Osteocyte (in vitro differentiated cells): ENCODE results near the gene SPDYE1. TPM values are rescaled to one million over a fixed set of nuclear protein-coding genes. Genes with fewer than 3 reads are reported as not detected.

Source experiments
- DNase-seq: peaks from one replicate; pipeline ENCODE4 v3.0.0; 2021; ENCODE audit warnings: mixed read lengths; ENCODE audit not compliant: unreplicated experiment; ENCODE audit errors: extremely low spot score
- H3K27ac Mint-ChIP-seq: one replicate; pipeline ENCODE4 v1.8.0; 2021; ENCODE audit warnings: mild to moderate bottlenecking, mixed read lengths; ENCODE audit not compliant: unreplicated experiment
- H3K27me3 Mint-ChIP-seq: one replicate; pipeline ENCODE4 v1.8.0; 2021; ENCODE audit warnings: mixed read lengths; ENCODE audit not compliant: unreplicated experiment
- H3K36me3 Mint-ChIP-seq: one replicate; pipeline ENCODE4 v1.8.0; 2021; ENCODE audit warnings: mixed read lengths; ENCODE audit not compliant: unreplicated experiment
- H3K4me1 Mint-ChIP-seq: one replicate; pipeline ENCODE4 v1.8.0; 2021; ENCODE audit warnings: mixed read lengths; ENCODE audit not compliant: unreplicated experiment
- H3K4me3 Mint-ChIP-seq: one replicate; pipeline ENCODE4 v1.8.0; 2021; ENCODE audit warnings: mild to moderate bottlenecking, moderate library complexity, mixed read lengths; ENCODE audit not compliant: unreplicated experiment
- H3K9me3 Mint-ChIP-seq: one replicate; pipeline ENCODE4 v1.8.0; 2021; ENCODE audit warnings: mixed read lengths; ENCODE audit not compliant: unreplicated experiment
- CTCF ChIP-seq: fragments of 200-600 bp; sonication (generic); IDR thresholded peaks from 2 replicates; pipeline ENCODE4 v1.5.0; 2021; ENCODE audit warnings: antibody characterized with exemption, mild to moderate bottlenecking, moderate library complexity
- total RNA-seq: library from RNA; stranded (reverse); gene quantifications from 2 replicates; pipeline ENCODE4 v1.2.1, GENCODE V29; 2021

Gene SPDYE1
- total RNA-seq, 1 donor from 2014 or later = not detected

GRCh38 chr7:44056681-44057080 lies 59.0 kb downstream of the SPDYE1 start:
- Mint-ChIP-seq H3K9me3 (no peaks in the 10 kb centered on the region), H3K27ac (no peak overlapping the region), H3K36me3 (peaks cover 50% of the 10 kb centered on the region), H3K4me3 (no peak overlapping the region), H3K27me3 (no peaks in the 10 kb centered on the region), H3K4me1 (no peaks in the 10 kb centered on the region)
- no peak for DNase-seq
- TF ChIP-seq CTCF = no peak

GRCh38 chr7:44057181-44057848 lies 59.6 kb downstream of the SPDYE1 start:
- Mint-ChIP-seq H3K36me3 (peaks cover 51% of the 10 kb centered on the region), H3K4me3 (no peak overlapping the region), H3K27ac (no peak overlapping the region), H3K9me3 (no peaks in the 10 kb centered on the region), H3K27me3 (no peaks in the 10 kb centered on the region), H3K4me1 (no peaks in the 10 kb centered on the region)
- DNase-seq = no peak
- TF ChIP-seq CTCF = no peak

- H3K9me3 Mint-ChIP-seq = no peaks in the 10 kb centered on the region
- H3K27ac Mint-ChIP-seq = no peak overlapping the region
- peaks cover 46% of the 10 kb centered on the region for H3K36me3 Mint-ChIP-seq
- H3K4me1 Mint-ChIP-seq = no peaks in the 10 kb centered on the region
- no peaks in the 10 kb centered on the region for H3K27me3 Mint-ChIP-seq
- DNase-seq = no peak
- no peak for TF ChIP-seq CTCF
- H3K4me3 Mint-ChIP-seq = no peak overlapping the region
These were observed 60.4 kb downstream of the SPDYE1 start for GRCh38 chr7:44057849-44058758.

GRCh38 chr7:44058759-44059218 lies 61.1 kb downstream of the SPDYE1 start:
- H3K4me1 Mint-ChIP-seq = peaks cover 3% of the 10 kb centered on the region
- no peaks in the 10 kb centered on the region for H3K9me3 Mint-ChIP-seq
- peaks cover 46% of the 10 kb centered on the region for H3K36me3 Mint-ChIP-seq
- H3K27ac Mint-ChIP-seq = no peak overlapping the region
- no peak for TF ChIP-seq CTCF
- no peak for DNase-seq
- no peak overlapping the region for H3K4me3 Mint-ChIP-seq
- no peaks in the 10 kb centered on the region for H3K27me3 Mint-ChIP-seq
